Naive thymus-derived CD4-positive, alpha-beta T cell (primary cell): ENCODE measurements around the gene GRIP2. TPM values are rescaled to one million over a fixed set of nuclear protein-coding genes. Genes with fewer than 3 reads are reported as not detected.

Experiments used
- ATAC-seq: fragments of 150-1000 bp; cut with Tn5 transposase; 2 replicates; pipeline ENCODE4 v1.10.0; 2021; ENCODE audit warnings: mild to moderate bottlenecking, moderate library complexity
- CTCF ChIA-PET: fragments of 350-600 bp; sonication (Branson Sonifier 250); formaldehyde crosslinking; loops from one replicate; lab custom pipeline; 2021; ENCODE audit warnings: antibody characterized with exemption; lab: Charles Lee
- POLR2A ChIA-PET: fragments of 350-600 bp; sonication (Branson Sonifier 250); formaldehyde crosslinking; loops from one replicate; lab custom pipeline; 2021; ENCODE audit warnings: antibody characterized with exemption, inconsistent platforms; lab: Charles Lee
- DNase-seq, 9 donors: peaks; one replicate each; pipeline versions ENCODE4 v3.0.0 to v3.0.0-alpha.2; 2020 to 2022; ENCODE audit warnings: mixed read lengths in 1 of 9
- H3K27ac ChIP-seq: one replicate; pipeline ENCODE4 v1.7.0; 2013; ENCODE audit warnings: mild to moderate bottlenecking, low read depth, low read length, moderate library complexity
- H3K27me3 ChIP-seq, 2 donors: one replicate each; pipeline ENCODE4 v1.7.0; 2013; ENCODE audit warnings: low read length in 2 of 2, mild to moderate bottlenecking in 2 of 2, moderate library complexity in 2 of 2; ENCODE audit not compliant: control insufficient read depth in 2 of 2, insufficient read depth in 2 of 2
- H3K36me3 ChIP-seq, 3 experiments: 1 replicate in 2 of 3; 2 replicates in 1 of 3; pipeline ENCODE4 v1.7.0; 2013; ENCODE audit warnings: low read length in 3 of 3, mild to moderate bottlenecking in 3 of 3, moderate library complexity in 1 of 3; ENCODE audit not compliant: insufficient read depth in 3 of 3, control insufficient read depth in 2 of 3
- H3K4me1 ChIP-seq, 2 donors: one replicate each; pipeline ENCODE4 v1.7.0; 2013; ENCODE audit warnings: low read length in 2 of 2, mild to moderate bottlenecking in 2 of 2, moderate library complexity in 1 of 2; ENCODE audit not compliant: control insufficient read depth in 2 of 2, insufficient read depth in 2 of 2
- H3K4me3 ChIP-seq: 2 replicates; pipeline ENCODE4 v1.7.0; 2013; ENCODE audit warnings: mild to moderate bottlenecking, low read length
- H3K9me3 ChIP-seq, 3 experiments: 1 replicate in 2 of 3; 2 replicates in 1 of 3; pipeline ENCODE4 v1.7.0; 2013; ENCODE audit warnings: low read length in 3 of 3; ENCODE audit not compliant: control insufficient read depth in 2 of 3
- H3K27ac Mint-ChIP-seq, 9 donors: one replicate each; pipeline ENCODE4 v1.8.0; 2020 to 2022; ENCODE audit warnings: mixed read lengths in 9 of 9, mild to moderate bottlenecking in 8 of 9, moderate library complexity in 5 of 9, inconsistent platforms in 2 of 9
- H3K27me3 Mint-ChIP-seq, 5 donors: one replicate each; pipeline ENCODE4 v1.8.0; 2021 to 2022; ENCODE audit warnings: mixed read lengths in 5 of 5, mild to moderate bottlenecking in 1 of 5
- H3K36me3 Mint-ChIP-seq, 5 donors: one replicate each; pipeline ENCODE4 v1.8.0; 2020 to 2022; ENCODE audit warnings: mixed read lengths in 5 of 5, mild to moderate bottlenecking in 3 of 5, inconsistent platforms in 1 of 5
- H3K4me1 Mint-ChIP-seq, 7 donors: one replicate each; pipeline ENCODE4 v1.8.0; 2020 to 2022; ENCODE audit warnings: mixed read lengths in 7 of 7, mild to moderate bottlenecking in 3 of 7, inconsistent platforms in 1 of 7
- H3K4me3 Mint-ChIP-seq, 10 donors: one replicate each; pipeline ENCODE4 v1.8.0; 2020 to 2022; ENCODE audit warnings: mild to moderate bottlenecking in 10 of 10, mixed read lengths in 10 of 10, moderate library complexity in 6 of 10, inconsistent platforms in 2 of 10
- H3K9me3 Mint-ChIP-seq, 11 donors: one replicate each; pipeline ENCODE4 v1.8.0; 2020 to 2022; ENCODE audit warnings: mixed read lengths in 11 of 11, mild to moderate bottlenecking in 4 of 11, inconsistent platforms in 1 of 11, moderate library complexity in 1 of 11
- intact Hi-C, 2 donors: fragments of 100-400 bp; cut with micrococcal nuclease; formaldehyde crosslinking; loops; one replicate each; pipeline ENCODE4 v1.15.1; 2023
- polyA plus RNA-seq, 2 donors: library from polyadenylated mRNA; unstranded; fragments of 300-500 nt; fragmentation: Illumina TruSeq; gene quantifications; one replicate each; pipeline ENCODE4 v1.2.3, GENCODE V29; 2021
- total RNA-seq, 6 experiments: library from RNA in 5 of 6; stranded (reverse) in 5 of 6; gene quantifications; 1 replicate in 5 of 6; 2 replicates in 1 of 6; pipeline ENCODE4 v1.2.3 and lab custom pipeline; 2021 to 2026

The GRIP2 gene
- total and polyA plus RNA-seq, 7 experiments from 2014 or later = not detected

GRCh38 chr3:14569474-14570000, 29.4 kb upstream of the GRIP2 start:
- Histone ChIP-seq H3K27ac (no peak overlapping the region), H3K4me1 (no peaks in the 10 kb centered on the region), H3K27me3 (no peaks in the 10 kb centered on the region), H3K4me3 (no peak overlapping the region), H3K9me3 (no peaks in the 10 kb centered on the region), H3K36me3 (no peaks in the 10 kb centered on the region)
- DNase-seq (no peak), ATAC-seq (no peak)
- POLR2A ChIA-PET = no interaction called here
- CTCF ChIA-PET = no interaction called here
- Mint-ChIP-seq H3K4me3 (no peak overlapping the region), H3K4me1 (peaks cover 0 to 7% (median 6%) of the 10 kb centered on the region in 7 donors), H3K27ac (no peak overlapping the region), H3K9me3 (no peaks in the 10 kb centered on the region), H3K27me3 (peaks cover 0 to 12% (median 2%) of the 10 kb centered on the region in 5 donors), H3K36me3 (no peaks in the 10 kb centered on the region)
- intact Hi-C loops = no loop called here

GRCh38 chr3:14568269-14568668, 28.1 kb upstream of the GRIP2 start:
- H3K9me3 ChIP-seq = no peaks in the 10 kb centered on the region
- Mint-ChIP-seq H3K27me3 (peaks cover 0 to 11% (median 0%) of the 10 kb centered on the region in 5 donors), H3K36me3 (no peaks in the 10 kb centered on the region), H3K4me3 (no peak overlapping the region), H3K27ac (no peak overlapping the region), H3K9me3 (no peaks in the 10 kb centered on the region), H3K4me1 (peaks cover 0 to 7% (median 6%) of the 10 kb centered on the region in 7 donors)
- no peak overlapping the region for H3K4me3 ChIP-seq
- intact Hi-C loops = no loop called here
- no peaks in the 10 kb centered on the region for H3K36me3 ChIP-seq
- POLR2A ChIA-PET = no interaction called here
- no peak overlapping the region for H3K27ac ChIP-seq
- no peaks in the 10 kb centered on the region for H3K4me1 ChIP-seq
- H3K27me3 ChIP-seq = no peaks in the 10 kb centered on the region
- ATAC-seq = no peak
- no peak for DNase-seq
- CTCF ChIA-PET = no interaction called here

- H3K4me3 Mint-ChIP-seq = no peak overlapping the region
- Histone ChIP-seq H3K4me1 (no peaks in the 10 kb centered on the region), H3K4me3 (no peak overlapping the region), H3K27me3 (no peaks in the 10 kb centered on the region), H3K27ac (no peak overlapping the region), H3K36me3 (no peaks in the 10 kb centered on the region), H3K9me3 (no peaks in the 10 kb centered on the region)
- ChIA-PET POLR2A (no interaction called here), CTCF (no interaction called here)
- no peaks in the 10 kb centered on the region for H3K36me3 Mint-ChIP-seq
- intact Hi-C loops = no loop called here
- peaks cover 0 to 16% (median 9%) of the 10 kb centered on the region in 5 donors for H3K27me3 Mint-ChIP-seq
- no peaks in the 10 kb centered on the region for H3K9me3 Mint-ChIP-seq
- H3K27ac Mint-ChIP-seq = no peak overlapping the region
- DNase-seq (no peak), ATAC-seq (no peak)
- H3K4me1 Mint-ChIP-seq = peaks cover 0 to 17% (median 7%) of the 10 kb centered on the region in 7 donors
Measured at GRCh38 chr3:14566812-14567211, 26.7 kb upstream of the GRIP2 start.

- no peaks in the 10 kb centered on the region for H3K36me3 Mint-ChIP-seq
- H3K9me3 Mint-ChIP-seq = no peaks in the 10 kb centered on the region
- DNase-seq = no peak
- H3K27ac Mint-ChIP-seq = no peak overlapping the region
- H3K27me3 ChIP-seq = no peaks in the 10 kb centered on the region
- no peaks in the 10 kb centered on the region for H3K4me1 ChIP-seq
- ChIA-PET POLR2A (no interaction called here), CTCF (no interaction called here)
- no peak overlapping the region for H3K4me3 Mint-ChIP-seq
- no peaks in the 10 kb centered on the region for H3K9me3 ChIP-seq
- H3K4me1 Mint-ChIP-seq = peaks cover 0 to 17% (median 7%) of the 10 kb centered on the region in 7 donors
- no peaks in the 10 kb centered on the region for H3K36me3 ChIP-seq
- no peak overlapping the region for H3K4me3 ChIP-seq
- intact Hi-C loops = no loop called here
- H3K27me3 Mint-ChIP-seq = peaks cover 0 to 23% (median 11%) of the 10 kb centered on the region in 5 donors
- no peak for ATAC-seq
- no peak overlapping the region for H3K27ac ChIP-seq
Measured at GRCh38 chr3:14565868-14566588, 25.9 kb upstream of the GRIP2 start.

- ChIA-PET POLR2A (no interaction called here), CTCF (no interaction called here)
- Mint-ChIP-seq H3K4me1 (peaks cover 0 to 12% (median 2%) of the 10 kb centered on the region in 7 donors), H3K4me3 (no peak overlapping the region), H3K36me3 (no peaks in the 10 kb centered on the region), H3K9me3 (no peaks in the 10 kb centered on the region), H3K27ac (no peak overlapping the region), H3K27me3 (peaks cover 0 to 26% (median 14%) of the 10 kb centered on the region in 5 donors)
- H3K4me3 ChIP-seq = no peak overlapping the region
- H3K36me3 ChIP-seq = no peaks in the 10 kb centered on the region
- no peaks in the 10 kb centered on the region for H3K9me3 ChIP-seq
- no peaks in the 10 kb centered on the region for H3K27me3 ChIP-seq
- H3K27ac ChIP-seq = no peak overlapping the region
- DNase-seq (no peak), ATAC-seq (no peak)
- no peaks in the 10 kb centered on the region for H3K4me1 ChIP-seq
- intact Hi-C loops = no loop called here
Measured at GRCh38 chr3:14564741-14565140, 24.6 kb upstream of the GRIP2 start.

GRCh38 chr3:14563946-14564539, 23.9 kb upstream of the GRIP2 start:
- Histone ChIP-seq H3K36me3 (no peaks in the 10 kb centered on the region), H3K4me3 (no peak overlapping the region), H3K27ac (no peak overlapping the region), H3K27me3 (no peaks in the 10 kb centered on the region), H3K9me3 (no peaks in the 10 kb centered on the region), H3K4me1 (no peaks in the 10 kb centered on the region)
- no peaks in the 10 kb centered on the region for H3K9me3 Mint-ChIP-seq
- H3K4me1 Mint-ChIP-seq = peaks cover 0 to 10% (median 0%) of the 10 kb centered on the region in 7 donors
- intact Hi-C loops = no loop called here
- H3K36me3 Mint-ChIP-seq = no peaks in the 10 kb centered on the region
- ChIA-PET CTCF (no interaction called here), POLR2A (no interaction called here)
- ATAC-seq (no peak), DNase-seq (no peak)
- no peak overlapping the region for H3K27ac Mint-ChIP-seq
- H3K4me3 Mint-ChIP-seq = no peak overlapping the region
- H3K27me3 Mint-ChIP-seq = peaks cover 0 to 26% (median 16%) of the 10 kb centered on the region in 5 donors
